ENCODE data around the gene NPFF. TPM values are rescaled to one million over a fixed set of nuclear protein-coding genes. Genes with fewer than 3 reads are reported as not detected.
"Not testable (repeated sequence)": the region's sequence is repeated elsewhere in the genome, so short reads cannot be mapped to it uniquely, and the experiment has no call there.

The NPFF gene
- not detected in 2 replicates for total RNA-seq

- no peak for DNase-seq (ENCODE audit: low read depth)
Observed at GRCh38 chr12:53506881-53507602, at the start of gene NPFF. Gene NPFF, minus strand, starts transcription at chr12:53507484. Its CDS starts 10 bp downstream, at chr12:53507474.

GRCh38 chr12:53552361-53553327 lies 45.4 kb upstream of the NPFF start:
- no peak for DNase-seq (ENCODE audit: low read depth)

GRCh38 chr12:53551889-53552291 lies 44.6 kb upstream of the NPFF start:
- no peak for DNase-seq (ENCODE audit: low read depth)

GRCh38 chr12:53550595-53550994 lies 43.3 kb upstream of the NPFF start:
- no peak for DNase-seq (ENCODE audit: low read depth)

GRCh38 chr12:53550131-53550530 lies 42.8 kb upstream of the NPFF start:
- DNase-seq (ENCODE audit: low read depth), result not testable (repeated sequence)

- DNase-seq (ENCODE audit: low read depth), result not testable (repeated sequence)
Observed at GRCh38 chr12:53548354-53548753, 41.1 kb upstream of the NPFF start.

- DNase-seq (ENCODE audit: low read depth), result peak; percentile 77
Observed at GRCh38 chr12:53543539-53543938, 36.3 kb upstream of the NPFF start.

GRCh38 chr12:53539526-53539925 lies 32.2 kb upstream of the NPFF start:
- no peak for DNase-seq (ENCODE audit: low read depth)

- DNase-seq (ENCODE audit: low read depth), result peak; percentile 88
Observed at GRCh38 chr12:53538209-53538689, 31.0 kb upstream of the NPFF start.

GRCh38 chr12:53536962-53537361 lies 29.7 kb upstream of the NPFF start:
- DNase-seq (ENCODE audit: low read depth), result no peak

- DNase-seq (ENCODE audit: low read depth), result no peak
Observed at GRCh38 chr12:53533471-53533870, 26.2 kb upstream of the NPFF start.

- DNase-seq (ENCODE audit: low read depth), result no peak
Observed at GRCh38 chr12:53532524-53533445, 25.5 kb upstream of the NPFF start.

- DNase-seq (ENCODE audit: low read depth), result no peak
Observed at GRCh38 chr12:53532021-53532420, 24.7 kb upstream of the NPFF start.

- no peak for DNase-seq (ENCODE audit: low read depth)
Observed at GRCh38 chr12:53530920-53531319, 23.6 kb upstream of the NPFF start.

- no peak for DNase-seq (ENCODE audit: low read depth)
Observed at GRCh38 chr12:53530061-53530460, 22.8 kb upstream of the NPFF start.

GRCh38 chr12:53524476-53524875 lies 17.2 kb upstream of the NPFF start:
- no peak for DNase-seq (ENCODE audit: low read depth)

GRCh38 chr12:53523131-53523530 lies 15.8 kb upstream of the NPFF start:
- DNase-seq (ENCODE audit: low read depth), result no peak

GRCh38 chr12:53518381-53518780 lies 11.1 kb upstream of the NPFF start:
- no peak for DNase-seq (ENCODE audit: low read depth)

- DNase-seq (ENCODE audit: low read depth), result no peak
Observed at GRCh38 chr12:53516758-53517455, 9.6 kb upstream of the NPFF start.

GRCh38 chr12:53515291-53515680 lies 8.0 kb upstream of the NPFF start:
- no peak for DNase-seq (ENCODE audit: low read depth)

Measured in renal cortical epithelial cell (primary cell).